Measurements from ENCODE around the gene PLIN4. TPM values are rescaled to one million over a fixed set of nuclear protein-coding genes. Genes with fewer than 3 reads are reported as not detected.

Gene PLIN4
- total RNA-seq, 1 donor = 0.43 TPM

DNA sequence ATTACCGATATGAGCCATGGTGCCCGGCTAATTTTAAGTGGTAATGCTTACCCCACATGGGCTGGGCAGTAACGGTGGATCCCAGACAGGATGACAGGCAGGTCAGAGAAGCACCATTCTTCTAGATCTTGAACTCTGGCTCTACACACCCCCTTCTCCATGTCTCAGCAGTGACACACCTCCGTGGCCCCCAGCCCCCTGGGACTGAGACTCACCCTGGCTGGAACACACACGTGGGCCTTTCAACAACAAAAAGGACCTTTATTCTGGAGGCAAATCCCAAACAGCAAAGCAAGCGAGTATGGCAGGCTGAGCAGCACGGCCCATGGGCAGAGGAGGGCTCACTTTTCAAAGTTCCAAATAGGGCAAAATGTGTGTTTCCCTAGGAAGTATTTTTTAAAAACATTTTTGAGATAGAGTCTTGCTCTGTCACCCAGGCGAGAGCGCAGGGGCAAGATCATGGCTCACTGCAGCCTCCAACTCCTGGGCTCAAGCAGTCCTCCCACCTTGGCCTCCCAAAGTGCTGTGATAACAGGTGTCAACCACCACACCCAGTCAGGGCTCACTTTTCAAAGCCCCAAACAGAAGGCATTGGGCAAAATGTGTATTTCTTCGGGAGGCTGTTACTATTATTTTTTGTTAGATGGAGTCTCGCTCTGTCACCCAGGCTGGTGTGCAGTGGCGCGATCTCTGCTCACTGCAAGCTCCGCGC, 4.2 kb upstream of the PLIN4 start:
- no peak overlapping the region for H3K4me3 ChIP-seq (ENCODE audit: low read depth, low read length)
- no peak for TF ChIP-seq CTCF (IDR thresholded peaks at IDR 0.05; ENCODE audit: insufficient read depth, low read depth, low read length)
- no peak for DNase-seq (ENCODE audit: low read depth)

DNA sequence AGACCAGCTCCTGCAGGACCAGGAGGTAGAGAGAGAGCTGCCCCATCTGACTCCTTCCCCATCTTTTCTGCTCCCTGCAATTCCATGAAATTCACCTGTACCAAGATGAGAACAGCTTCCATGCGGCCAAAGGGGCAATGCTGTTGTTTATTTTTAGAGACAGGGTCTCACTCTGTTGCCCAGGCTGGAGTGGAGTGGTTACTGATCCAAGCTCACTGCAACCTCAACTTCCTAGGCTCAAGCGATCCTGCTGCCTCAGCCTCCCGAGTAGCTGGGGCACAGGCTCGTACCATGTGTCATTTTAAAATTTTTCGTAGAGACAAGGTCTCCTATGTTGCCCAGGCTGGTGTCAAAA, 3.6 kb upstream of the PLIN4 start:
- DNase-seq (ENCODE audit: low read depth) = no peak
- TF ChIP-seq CTCF (IDR thresholded peaks at IDR 0.05; ENCODE audit: insufficient read depth, low read depth, low read length) = no peak
- no peak overlapping the region for H3K4me3 ChIP-seq (ENCODE audit: low read depth, low read length)

- DNase-seq (ENCODE audit: low read depth) = peak; percentile 19
- no peak for TF ChIP-seq CTCF (IDR thresholded peaks at IDR 0.05; ENCODE audit: insufficient read depth, low read depth, low read length)
Measured at GRCh38 chr19:4521170-4521887, 3.0 kb upstream of the PLIN4 start.

GRCh38 chr19:4519521-4520277, 1.4 kb upstream of the PLIN4 start:
- TF ChIP-seq CTCF (IDR thresholded peaks at IDR 0.05; ENCODE audit: insufficient read depth, low read depth, low read length) = no peak
- H3K4me3 ChIP-seq (ENCODE audit: low read depth, low read length) = no peak overlapping the region
- DNase-seq (ENCODE audit: low read depth) = no peak

More at GRCh38 chr19:4521170-4521887, 3.0 kb upstream of the PLIN4 start:
- no peak overlapping the region for H3K4me3 ChIP-seq (ENCODE audit: low read depth, low read length)

DNA sequence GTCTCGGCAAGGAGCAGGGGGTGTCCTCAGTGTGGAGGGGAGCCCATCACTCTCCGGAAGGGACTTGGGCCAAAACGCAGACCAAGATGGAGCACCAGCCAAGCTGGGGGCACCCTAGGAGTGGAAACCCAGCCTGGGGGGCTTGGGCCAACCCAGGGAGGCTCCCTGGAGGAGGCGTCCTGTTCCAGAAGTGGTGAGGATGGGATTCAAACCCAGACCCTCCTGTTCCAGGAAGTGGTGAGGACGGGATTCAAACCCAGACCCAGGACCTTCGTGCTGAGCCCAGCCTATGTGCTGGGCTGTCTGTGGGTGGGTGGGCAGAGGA, 848 bp upstream of the PLIN4 start:
- no peak for TF ChIP-seq CTCF (IDR thresholded peaks at IDR 0.05; ENCODE audit: insufficient read depth, low read depth, low read length)
- no peak for DNase-seq (ENCODE audit: low read depth)
- H3K4me3 ChIP-seq (ENCODE audit: low read depth, low read length) = no peak overlapping the region

DNA sequence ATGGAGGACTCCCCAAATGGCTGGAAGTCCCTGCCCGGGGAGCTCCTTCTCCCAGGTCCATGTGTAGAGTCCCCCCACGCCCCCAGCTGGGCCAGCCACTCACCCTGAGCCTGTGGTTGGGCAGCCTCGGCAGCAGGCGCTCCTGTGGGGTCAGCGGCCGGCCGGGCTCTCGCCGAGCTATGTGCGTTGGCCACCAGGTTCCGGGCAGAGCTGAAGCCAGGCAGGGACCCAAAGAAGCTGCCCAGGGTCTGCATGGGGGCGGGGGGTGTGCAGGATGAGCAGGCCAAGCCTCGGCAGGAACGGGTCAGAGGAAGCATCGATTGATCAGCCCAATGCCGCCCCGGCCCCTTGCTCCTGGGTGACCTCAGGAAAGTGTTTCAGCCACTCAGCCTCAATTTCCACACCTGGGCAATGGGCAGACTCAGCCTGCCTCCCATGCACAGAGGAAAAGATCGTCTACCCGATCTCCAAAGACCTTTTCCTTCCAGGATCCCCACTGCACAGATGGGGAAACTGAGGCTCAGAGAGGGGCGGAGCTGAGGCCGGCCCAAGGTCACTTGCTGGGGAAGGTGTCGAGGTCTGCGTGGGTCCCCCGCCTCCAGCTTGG, 732 bp downstream of the PLIN4 start:
- no peak overlapping the region for H3K4me3 ChIP-seq (ENCODE audit: low read depth, low read length)
- DNase-seq (ENCODE audit: low read depth) = no peak
- no peak for TF ChIP-seq CTCF (IDR thresholded peaks at IDR 0.05; ENCODE audit: insufficient read depth, low read depth, low read length)

All from fibroblast of villous mesenchyme (primary cell).